Colon (tissue), 2 donors: ENCODE data around the gene ZNF574.

Experiments used
- FAIRE-seq: peaks from 2 replicates; lab custom pipeline; 2012; peaks lifted over from hg19 to GRCh38; lab: Jason Lieb, UNC
- donor health status: control.
- donor health status: control.

ZNF574 gene

DNA sequence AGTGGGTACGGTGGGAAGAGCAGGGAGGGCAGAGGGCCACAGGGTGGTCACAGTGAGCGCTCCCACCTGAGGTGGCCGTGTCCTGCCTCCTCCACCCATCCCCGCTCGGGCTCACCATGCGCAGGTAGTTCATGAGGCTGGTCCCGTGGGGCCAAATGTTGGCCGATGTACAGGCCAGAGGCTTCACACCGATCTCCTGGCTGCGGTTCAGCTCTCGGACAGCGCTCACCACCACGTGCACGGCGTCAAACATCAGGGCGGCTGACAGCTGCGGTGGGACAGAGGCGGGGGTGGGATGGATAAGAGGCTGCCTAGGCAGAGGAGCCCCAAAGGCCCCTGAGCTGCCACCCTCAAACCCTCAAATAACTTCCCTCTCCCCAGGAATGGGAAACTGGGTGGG, 21.8 kb upstream of the ZNF574 start:
- no peak for FAIRE-seq

DNA sequence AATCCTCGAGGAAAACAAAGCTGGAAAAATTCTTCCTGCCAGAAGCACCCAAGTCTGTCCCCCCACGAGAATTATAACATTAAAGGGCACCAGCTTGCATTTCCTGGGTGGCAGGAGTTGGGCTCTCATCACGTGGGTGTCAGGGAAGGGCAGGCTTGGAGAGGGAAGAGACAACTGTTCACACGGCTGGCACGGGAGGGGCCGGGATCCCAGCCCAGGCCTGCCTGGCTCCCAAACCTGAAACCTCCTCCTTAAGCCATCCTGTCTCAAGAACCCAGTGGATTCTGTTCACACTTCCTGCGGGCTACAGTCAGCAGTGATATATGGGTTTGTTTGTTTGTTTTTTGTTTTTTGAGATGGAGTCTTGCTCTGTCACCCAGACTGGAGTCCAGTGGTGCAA, 18.1 kb upstream of the ZNF574 start:
- no peak for FAIRE-seq

DNA sequence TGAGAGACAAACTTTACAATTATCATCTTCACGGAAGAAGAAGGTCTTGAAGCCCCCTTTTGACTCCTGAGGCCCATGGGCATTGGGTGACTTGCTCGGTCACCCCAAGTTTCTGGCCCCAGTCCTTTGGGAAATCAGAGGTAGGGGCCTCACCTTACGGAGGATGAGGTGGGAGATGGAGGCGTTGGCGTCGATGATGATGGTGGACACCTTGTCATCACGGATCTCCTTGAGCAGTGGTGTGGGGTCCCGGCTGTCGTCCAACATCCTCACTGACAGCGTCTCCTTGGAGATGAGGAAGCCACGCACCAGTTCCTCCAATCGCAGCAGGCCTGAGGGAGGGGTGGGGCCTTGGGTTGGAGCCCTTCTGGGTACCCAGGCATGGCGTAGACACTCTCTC, 16.8 kb upstream of the ZNF574 start:
- FAIRE-seq: no peak

DNA sequence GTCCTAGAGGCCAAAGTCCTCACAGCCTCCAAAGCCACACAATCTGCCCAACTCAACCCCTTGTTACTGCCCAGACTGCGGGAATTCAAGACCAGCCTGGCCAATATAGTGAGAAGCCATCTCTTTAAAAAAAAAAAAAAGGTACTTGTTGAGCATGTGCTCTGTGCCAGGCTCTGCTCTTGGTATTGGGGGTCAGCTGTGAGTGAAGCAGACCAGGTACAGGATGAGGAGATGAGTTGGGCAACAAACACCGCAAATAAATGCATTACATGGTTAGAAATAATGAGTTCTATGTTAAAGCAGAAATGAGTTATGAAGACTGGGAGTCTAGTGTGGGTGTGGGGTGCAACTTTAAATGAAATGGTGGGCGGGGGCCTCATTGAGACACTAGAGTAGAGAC, 15.8 kb upstream of the ZNF574 start:
- no peak for FAIRE-seq

DNA sequence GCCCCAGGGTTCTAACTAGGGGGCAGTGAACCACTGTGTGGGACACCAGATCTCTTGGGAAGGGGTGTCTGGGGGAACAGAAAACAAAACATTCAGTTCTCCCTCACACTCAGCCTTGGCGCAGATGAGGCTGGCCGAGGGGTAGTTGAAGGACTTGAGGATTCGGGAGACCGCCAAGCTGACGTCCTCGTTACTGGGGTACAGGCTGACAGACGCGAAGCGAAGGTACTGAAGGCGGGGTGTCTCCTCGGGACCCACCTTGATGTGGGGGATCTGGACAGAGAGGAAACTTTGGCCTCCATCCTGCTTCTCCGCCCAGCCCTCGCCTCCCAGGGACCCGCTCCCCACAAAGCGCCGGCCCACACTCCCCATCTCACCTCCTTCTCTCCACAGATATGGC, 13.6 kb upstream of the ZNF574 start:
- no peak for FAIRE-seq

DNA sequence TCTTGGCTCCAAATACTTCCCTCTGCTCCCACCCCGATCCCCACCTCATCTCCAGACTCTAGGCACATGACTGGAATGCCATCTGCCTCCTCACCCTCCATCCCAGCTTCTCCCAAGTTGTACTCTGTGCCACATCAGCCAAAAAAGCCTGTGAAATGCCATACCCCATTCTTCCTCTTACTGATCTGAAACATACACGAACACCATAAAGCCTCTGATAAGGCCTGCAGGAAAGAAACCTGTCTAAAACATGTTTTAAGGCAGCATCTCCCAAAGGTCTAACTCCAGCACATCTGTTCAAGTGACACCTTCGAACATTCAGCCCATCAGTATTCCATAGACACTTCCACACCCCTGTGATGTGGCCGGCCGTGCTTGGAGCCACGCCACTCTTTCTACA, 11.5 kb upstream of the ZNF574 start:
- no peak for FAIRE-seq

DNA sequence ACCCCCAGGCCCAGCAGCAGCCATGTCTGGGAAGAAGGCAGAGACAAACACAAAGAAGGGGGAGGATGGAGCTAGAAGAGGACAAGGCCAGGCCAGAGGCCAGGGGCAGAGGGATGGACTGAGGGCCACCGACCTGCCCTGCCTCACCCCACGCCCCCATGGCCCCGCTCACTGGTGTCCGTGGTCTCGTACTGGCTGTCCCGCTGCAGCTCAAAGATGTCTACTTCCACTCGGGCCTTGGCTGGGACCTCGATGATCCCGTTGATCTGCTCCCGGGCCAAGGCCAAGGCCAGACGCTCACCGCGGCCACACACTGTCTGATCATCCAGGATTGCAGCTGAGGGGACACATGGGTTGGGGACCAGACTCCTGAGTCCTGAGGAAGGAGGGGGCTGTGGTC, 10.9 kb upstream of the ZNF574 start:
- FAIRE-seq: no peak

DNA sequence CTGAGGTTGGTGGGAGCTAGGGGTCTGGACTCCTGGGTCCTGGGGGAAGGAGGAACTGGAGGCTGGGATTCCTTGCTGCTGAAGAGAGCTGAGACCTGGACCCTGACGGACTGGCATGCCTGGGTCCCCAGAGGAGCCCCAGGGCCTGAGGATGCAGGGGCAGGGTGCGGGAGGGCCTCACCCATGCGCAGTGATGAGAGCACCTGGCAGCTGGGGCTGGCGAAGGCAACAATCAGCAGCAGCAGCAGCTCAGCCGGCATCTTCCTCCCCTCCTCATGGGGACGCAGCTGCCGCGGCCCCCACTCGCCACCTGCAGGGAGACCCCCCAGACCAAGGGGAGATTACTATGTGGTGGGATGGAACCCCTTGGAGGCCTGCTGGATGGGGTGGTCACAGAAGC, 10.5 kb upstream of the ZNF574 start:
- FAIRE-seq: no peak

DNA sequence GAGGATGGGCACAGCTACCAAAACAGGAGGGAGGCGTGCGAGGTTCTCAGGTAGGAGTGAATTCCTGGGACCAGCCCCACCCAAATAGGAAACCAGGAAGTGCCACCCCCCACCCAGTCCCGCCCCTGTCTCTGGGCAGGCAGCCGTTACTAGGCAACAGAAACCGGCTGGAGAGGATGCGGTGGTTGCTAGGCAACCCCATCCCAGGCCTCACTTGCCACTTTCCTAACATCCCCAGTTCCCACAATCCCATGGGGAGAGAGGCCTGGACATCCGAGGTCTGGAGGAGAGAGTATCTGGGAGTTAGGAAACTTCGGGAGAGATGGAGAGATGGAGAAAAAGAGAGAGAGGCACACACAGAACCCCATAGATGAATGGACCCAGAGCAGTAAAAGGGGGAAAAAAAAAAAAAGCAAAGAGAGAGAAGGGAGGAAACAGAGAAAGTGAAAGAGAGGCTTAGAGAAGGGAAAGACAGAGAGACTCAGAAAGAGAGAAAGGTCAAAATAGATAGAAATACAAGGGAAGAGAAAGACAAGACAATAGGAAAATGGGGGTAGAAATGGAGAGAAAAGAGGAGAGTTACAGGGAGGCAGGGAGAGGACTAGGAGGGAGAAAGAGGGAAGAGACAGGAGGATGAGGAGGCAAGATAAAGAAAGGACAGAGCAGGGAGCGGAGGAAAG, 9.8 kb upstream of the ZNF574 start:
- FAIRE-seq: no peak

DNA sequence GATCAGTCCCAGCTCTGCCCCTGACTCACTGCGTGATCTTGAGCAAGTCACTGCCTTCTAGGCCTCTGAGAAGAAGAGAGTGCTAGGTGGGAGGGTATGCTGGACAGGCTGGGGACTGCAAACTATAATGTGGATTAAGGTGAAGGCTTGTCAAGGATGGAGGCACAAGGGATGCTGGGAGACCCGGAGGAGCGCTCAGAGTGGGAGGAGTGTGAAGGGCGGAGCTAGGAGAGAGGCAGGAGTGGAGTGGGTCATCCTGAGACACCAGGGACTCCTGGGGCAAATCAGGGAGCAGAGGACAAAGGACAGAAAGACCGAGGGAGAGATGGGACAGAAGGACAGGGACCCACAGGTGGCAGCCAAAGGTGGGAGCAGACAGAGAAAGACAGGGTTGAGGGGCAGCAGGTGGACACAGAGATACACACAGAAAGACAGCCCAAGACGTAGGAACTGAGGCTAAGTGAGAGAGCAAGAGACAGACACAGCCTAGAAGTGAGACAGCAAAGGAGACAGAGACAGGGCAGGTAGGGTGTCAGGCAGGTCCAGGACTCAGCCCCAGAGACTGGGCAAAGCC, 8.6 kb upstream of the ZNF574 start:
- no peak for FAIRE-seq

DNA sequence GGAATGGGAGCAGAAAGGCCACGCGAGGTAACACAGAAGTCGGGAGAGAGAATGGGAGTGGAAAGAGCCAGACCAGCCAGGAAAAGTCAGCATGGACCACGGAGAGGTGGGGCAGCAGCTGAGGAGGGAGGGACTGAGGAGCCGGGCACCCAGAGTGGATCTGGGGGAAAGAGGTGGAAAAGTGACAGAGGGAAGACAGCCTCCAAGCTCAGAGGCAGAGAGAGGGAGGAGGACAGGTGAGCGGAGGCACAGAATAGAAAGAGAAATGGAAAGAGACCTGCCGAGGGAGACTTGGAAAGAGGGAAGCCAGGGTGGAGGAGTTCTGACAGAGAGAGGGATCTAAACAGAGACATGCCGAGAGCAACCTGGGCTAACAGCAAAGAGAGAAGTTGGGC, 7.6 kb upstream of the ZNF574 start:
- no peak for FAIRE-seq

DNA sequence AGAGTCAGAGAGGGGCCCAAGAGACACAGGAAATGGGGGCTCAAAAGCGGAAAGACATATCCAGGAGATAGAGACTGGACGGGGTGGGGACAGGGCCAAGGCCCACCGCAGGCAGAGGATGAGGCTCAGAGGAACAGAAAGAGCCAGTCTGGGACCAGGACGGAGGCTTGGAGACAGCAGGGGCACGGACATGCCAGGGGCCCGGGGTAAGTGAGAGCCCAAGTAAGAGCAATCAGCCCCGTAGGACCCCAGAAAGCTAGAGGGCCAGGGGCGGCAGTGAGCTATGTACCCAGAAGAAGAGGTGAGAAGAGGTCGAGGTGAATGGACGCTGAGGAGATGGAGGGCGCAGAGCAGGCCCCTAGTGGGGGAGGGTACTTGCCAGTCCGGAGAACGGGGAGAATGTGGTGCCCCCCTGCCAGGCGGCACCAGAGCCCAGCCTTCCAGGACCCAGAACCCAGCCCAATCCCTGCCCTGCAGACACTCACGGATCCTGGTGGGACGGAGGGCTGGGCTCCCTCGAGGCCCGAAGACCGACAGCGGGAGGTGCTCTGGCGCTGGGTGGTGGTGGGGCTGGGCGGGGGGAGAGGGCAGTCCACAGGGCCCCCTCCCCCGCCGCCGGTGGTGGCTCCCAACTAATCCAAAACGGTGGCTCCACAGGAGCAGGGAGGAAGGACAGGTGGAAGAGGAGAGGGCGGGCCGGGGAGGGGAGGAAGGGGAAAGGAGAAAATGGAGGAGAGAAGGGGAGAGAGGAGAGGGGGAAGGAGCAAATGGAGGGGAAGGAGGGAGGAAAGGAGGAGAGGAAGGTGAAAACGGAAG, 7.0 kb upstream of the ZNF574 start:
- FAIRE-seq: no peak

DNA sequence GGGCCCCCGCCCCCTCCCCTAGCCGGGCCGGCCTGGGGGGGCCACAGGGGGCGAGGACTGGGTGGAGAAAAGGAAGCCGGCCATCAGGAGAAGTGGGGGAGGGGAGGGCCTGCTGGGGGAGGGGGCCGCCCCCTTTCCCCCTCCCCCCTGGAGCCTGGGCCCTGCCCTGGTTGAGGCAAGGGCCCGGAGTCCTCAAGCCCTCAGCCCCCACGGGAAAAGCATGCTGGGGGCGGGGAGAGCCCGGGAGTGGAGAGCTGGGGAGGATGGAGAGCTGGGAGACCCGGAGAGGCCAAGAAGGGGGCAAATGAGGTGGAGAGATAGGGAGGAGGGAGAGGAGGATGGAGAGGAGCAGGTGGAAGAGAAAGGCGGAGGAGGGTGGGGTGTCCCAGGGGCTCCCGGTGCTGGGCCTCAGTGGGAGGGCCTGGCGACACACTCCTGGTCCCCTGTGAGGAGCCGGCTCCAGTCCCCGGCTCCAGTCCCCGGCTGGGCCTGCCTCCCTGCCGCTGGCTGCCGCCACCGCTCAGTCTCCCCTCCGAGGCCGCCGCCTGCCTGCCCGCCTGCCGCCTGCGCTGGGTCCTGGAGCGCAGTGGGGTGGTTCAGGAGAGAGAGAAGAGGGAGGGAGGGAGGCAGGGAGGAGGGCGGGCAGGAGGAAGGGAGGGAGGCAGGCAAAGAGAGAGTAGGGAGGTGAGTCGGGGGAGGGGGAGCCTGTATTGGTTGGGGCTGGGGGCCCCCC, 6.2 kb upstream of the ZNF574 start, which contains the start of gene GRIK5:
GRIK5 (minus strand) TSS at position 588 of the 733 bp plus-strand sequence. CDS start 4,436 bp downstream, outside the sequence.
- FAIRE-seq: no peak

DNA sequence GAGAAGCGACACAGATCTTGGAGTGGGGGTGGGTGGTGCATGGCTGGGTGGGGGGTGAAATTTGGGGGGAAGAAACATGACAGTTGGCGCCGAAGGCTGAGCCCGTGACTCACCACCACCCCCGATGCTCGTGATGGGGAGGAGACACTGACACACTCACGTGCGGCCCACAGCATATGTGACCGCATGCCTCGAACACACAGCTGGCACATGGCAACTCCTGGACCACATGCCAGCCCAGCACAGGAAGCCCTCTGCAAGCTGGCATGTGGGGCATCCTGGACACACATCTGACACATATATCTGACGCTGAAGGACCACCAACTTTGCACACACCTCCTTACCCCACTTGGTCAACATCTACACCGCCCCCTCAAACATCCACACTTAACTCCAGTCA, 4.7 kb upstream of the ZNF574 start:
- FAIRE-seq: no peak

DNA sequence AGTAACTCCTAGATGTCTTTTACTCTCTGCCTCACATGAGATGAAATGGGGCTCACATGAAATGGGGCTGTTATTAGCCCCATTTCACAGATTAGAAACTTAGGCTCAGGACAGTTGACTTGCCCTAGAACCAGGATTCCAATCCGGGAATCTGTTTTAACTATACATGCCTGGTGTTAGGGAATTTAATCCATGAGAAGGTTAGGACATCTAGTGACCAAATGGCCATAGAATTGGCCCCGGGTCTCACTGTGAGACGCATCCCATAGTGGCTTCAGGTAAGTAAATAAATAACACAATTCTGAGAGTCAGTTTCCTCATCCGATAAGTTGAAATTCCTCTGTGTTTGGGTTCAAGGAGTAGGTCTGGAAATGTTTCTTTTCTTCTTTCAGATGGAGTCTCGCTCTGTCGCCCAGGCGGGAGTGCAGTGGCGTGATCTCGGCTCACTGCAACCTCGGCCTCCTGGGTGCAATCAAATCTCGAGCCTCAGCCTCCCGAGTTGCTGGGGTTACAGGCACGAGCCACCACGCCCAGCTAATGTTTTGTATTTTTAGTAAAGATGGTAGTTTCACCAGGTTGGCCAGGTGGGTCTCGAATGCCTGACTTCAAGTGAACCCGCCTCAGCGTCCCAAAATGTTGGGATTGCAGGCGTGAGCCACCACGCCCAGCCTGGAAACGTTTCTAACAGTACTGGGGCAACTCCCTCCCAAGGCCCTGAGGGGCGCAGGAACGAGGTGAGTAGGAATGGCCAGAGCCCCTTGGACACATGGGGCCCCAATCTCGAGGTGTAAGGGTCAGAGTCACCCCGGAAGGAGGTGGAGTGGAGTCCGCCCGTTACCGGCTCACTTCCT, 1.2 kb upstream of the ZNF574 start:
- FAIRE-seq: no peak

DNA sequence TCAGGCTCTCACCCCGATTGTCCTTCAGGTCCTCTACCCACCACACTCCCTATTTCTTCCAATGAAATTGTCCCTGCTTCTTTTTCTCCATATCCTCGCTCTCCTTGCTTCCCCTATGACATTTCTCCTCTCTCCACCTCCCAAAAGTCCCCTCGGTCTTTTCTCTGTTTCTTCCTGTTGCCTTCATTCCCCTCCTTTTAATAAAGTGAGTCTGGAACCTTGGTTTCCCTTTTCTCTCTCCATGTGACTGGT, 676 bp upstream of the ZNF574 start:
- FAIRE-seq: no peak

DNA sequence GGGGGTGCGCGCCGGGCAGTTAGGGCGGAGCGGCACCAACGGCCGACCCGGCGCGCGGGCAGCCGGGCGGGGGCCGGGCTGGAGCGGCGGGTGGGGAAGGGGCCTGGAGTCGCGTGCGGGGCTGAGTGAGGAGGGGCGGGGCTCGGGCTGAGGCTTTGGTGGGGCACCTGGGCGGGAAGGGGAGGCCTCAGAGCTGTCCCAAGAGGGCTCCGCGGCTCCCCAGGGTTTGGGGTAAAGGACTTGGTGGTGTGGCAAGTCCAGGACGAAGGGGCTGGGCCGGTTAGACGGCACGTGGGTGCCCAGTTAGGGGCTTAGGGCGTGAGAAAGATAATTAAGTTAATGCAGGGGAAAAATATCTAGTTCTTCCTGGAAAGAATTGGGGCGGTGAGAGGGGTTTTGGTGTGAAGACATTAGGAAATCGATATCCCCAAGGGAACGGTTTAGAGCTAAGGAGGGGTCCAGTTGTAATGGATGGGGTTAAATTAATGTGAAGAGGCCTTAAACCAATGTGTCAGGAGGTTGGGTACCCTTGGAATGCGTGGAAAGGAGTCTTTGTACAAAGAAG, 496 bp downstream of the ZNF574 start:
- no peak for FAIRE-seq

DNA sequence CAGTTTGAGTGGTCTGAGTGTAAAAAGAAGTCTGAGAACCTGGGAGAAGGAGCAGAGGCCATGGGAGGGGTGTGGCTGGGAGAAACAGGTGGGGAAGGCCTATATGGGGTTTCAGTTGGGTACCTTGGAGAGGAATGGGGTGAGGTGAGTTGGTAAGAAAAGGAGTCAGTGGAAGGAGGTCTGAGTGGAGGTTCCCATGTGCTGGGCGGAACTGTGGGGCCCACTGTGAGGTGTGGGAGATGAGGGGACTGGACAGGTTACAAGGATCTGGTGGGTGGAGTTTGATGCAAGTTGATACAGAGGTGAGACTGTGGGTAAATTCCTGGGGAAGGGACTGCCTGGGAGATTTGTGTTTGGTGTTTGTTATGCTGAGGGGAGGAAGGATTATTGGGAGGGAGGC, 2.1 kb downstream of the ZNF574 start:
- FAIRE-seq: no peak

DNA sequence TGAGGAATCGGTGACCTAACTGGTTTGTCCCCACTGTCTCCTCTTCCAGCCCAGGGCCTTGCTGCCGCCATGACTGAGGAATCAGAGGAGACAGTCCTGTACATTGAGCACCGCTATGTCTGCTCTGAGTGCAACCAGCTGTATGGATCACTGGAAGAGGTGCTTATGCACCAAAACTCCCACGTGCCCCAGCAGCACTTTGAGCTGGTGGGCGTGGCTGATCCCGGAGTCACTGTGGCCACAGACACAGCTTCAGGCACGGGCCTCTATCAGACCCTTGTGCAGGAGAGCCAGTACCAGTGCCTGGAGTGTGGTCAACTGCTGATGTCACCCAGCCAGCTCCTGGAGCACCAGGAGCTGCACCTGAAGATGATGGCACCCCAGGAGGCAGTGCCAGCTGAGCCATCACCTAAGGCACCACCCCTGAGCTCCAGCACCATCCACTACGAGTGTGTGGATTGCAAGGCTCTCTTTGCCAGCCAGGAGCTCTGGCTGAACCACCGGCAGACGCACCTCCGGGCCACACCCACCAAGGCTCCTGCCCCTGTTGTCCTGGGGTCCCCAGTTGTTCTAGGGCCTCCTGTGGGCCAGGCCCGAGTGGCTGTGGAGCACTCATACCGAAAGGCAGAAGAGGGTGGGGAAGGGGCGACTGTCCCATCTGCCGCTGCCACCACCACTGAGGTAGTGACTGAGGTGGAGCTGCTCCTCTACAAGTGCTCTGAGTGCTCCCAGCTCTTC, 2.7 kb downstream of the ZNF574 start:
- no peak for FAIRE-seq

DNA sequence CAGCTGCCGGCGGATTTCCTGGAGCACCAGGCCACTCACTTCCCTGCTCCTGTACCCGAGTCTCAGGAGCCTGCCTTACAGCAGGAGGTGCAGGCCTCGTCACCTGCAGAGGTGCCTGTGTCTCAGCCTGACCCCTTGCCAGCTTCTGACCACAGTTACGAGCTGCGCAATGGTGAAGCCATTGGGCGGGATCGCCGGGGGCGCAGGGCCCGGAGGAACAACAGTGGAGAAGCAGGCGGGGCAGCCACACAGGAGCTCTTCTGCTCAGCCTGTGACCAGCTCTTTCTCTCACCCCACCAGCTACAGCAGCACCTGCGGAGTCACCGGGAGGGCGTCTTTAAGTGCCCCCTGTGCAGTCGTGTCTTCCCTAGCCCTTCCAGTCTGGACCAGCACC, 3.3 kb downstream of the ZNF574 start:
- FAIRE-seq: no peak
